BJ (cell line): ENCODE data around the gene RHBDF2. TPM values are rescaled to one million over a fixed set of nuclear protein-coding genes. Genes with fewer than 3 reads are reported as not detected.
"Not testable (repeated sequence)": the region's sequence is repeated elsewhere in the genome, so short reads cannot be mapped to it uniquely, and the experiment has no call there.

Source experiments
- CTCF ChIA-PET: fragments of 350-600 bp; formaldehyde crosslinking; extraction: SDS; loops from one replicate; lab custom pipeline; 2021; ENCODE audit warnings: antibody characterized with exemption, inconsistent platforms; lab: Yijun Ruan, JAX
- POLR2A ChIA-PET: fragments of 300-600 bp; sonication (Branson Sonifier 250); formaldehyde crosslinking; extraction: SDS; loops from one replicate; lab custom pipeline; 2021; ENCODE audit warnings: antibody characterized with exemption; lab: Charles Lee
- DNase-seq: peaks from one replicate; pipeline ENCODE4 v3.0.0-alpha.2; 2011; ENCODE audit warnings: low read depth
- H3K27me3 ChIP-seq: 2 replicates; pipeline ENCODE4 v1.6.0; 2011; ENCODE audit warnings: low read length; ENCODE audit not compliant: control insufficient read depth, insufficient read depth
- H3K36me3 ChIP-seq: 2 replicates; pipeline ENCODE4 v1.5.1; 2011; ENCODE audit warnings: low read length; ENCODE audit not compliant: control insufficient read depth, insufficient read depth
- H3K4me3 ChIP-seq: 2 replicates; pipeline ENCODE4 v1.5.1; 2011; ENCODE audit warnings: low read depth, mild to moderate bottlenecking, control low read depth, low read length
- polyA plus RNA-seq: library from polyadenylated mRNA; depleted of rRNA; stranded (reverse); fragments of >200 nt; gene quantifications from 2 replicates; pipeline ENCODE4 v1.2.3, GENCODE V29; 2011
- TF ChIP-seq, protein P1 (sequence below): IDR thresholded peaks from 2 replicates; pipeline ENCODE4 v1.5.1; 2011; ENCODE audit warnings: low read depth, mild to moderate bottlenecking, control low read depth, inconsistent platforms, low read length, moderate library complexity; ENCODE audit not compliant: insufficient read depth

RHBDF2 gene
- polyA plus RNA-seq, 1 experiment: 8.9 TPM

DNA sequence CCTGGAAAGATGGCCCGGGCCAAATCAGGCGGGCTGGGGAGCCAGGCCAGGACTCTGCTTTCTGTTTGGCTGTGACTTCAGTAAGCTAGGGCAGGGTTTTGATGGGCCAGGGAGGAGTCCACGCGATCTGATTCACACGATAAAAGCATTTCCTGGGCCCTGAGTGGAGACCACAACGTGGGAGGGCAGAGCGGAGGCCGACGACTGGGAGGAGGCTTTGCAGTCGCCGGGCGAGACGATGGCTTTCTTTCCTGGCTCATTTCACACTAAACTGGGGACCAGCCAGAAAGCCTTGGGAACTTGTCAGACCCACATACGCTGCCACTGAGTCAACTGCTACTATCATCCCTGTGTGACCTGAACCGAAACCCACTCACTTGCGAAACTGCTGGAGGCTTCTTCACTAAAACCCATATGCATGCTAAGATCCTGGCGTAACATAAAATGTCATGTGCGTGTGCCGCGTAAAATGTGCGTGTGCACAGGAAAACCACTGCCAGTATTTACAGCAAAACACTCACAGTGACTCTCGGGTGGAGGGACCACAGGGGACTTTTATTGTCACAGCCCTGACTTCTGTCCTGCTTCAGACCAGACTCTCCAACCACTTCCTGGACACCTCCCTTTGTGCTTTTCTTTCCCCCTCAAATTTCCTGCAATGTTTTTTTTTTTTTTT is 14.2 kb upstream of the RHBDF2 start:
- Histone ChIP-seq H3K4me3 (peak overlapping the region; percentile 1; the same call in 1 of the 2 replicates), H3K27me3 (no peaks in the 10 kb centered on the region), H3K36me3 (no peaks in the 10 kb centered on the region)
- CTCF ChIA-PET: interaction anchor here (1.0 to 19.7 kb wide), 5 partner anchors 7 to 55 kb away, joined by 3 to 442 read pairs (median 4); partner anchors contain the start of genes AANAT and UBE2O
- DNase-seq: peak; percentile 95
- TF ChIP-seq, protein P1, sequence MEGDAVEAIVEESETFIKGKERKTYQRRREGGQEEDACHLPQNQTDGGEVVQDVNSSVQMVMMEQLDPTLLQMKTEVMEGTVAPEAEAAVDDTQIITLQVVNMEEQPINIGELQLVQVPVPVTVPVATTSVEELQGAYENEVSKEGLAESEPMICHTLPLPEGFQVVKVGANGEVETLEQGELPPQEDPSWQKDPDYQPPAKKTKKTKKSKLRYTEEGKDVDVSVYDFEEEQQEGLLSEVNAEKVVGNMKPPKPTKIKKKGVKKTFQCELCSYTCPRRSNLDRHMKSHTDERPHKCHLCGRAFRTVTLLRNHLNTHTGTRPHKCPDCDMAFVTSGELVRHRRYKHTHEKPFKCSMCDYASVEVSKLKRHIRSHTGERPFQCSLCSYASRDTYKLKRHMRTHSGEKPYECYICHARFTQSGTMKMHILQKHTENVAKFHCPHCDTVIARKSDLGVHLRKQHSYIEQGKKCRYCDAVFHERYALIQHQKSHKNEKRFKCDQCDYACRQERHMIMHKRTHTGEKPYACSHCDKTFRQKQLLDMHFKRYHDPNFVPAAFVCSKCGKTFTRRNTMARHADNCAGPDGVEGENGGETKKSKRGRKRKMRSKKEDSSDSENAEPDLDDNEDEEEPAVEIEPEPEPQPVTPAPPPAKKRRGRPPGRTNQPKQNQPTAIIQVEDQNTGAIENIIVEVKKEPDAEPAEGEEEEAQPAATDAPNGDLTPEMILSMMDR: no peak
- POLR2A ChIA-PET: no interaction called here

DNA sequence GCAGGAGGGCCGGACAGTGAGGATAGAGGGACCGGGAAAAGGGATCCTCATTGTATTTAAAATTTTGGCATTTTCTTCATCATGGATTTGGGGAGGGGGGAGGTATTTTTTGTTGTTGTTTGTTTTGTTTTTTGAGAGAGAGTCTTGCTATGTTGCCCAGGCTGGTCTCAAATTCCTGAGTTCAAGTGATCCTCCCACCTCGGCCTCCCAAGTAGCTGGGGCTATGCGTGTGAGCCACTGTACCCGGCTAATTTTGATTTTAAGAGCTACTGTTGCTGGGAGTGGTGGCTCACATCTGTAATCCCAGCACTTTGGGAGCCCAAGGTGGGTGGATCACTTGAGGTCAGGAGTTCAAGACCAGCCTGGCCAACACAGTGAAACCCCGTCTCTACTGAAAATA is 13.1 kb upstream of the RHBDF2 start:
- DNase-seq, H3K27me3 ChIP-seq, H3K4me3 ChIP-seq, POLR2A ChIA-PET, H3K36me3 ChIP-seq: not testable (repeated sequence)
- CTCF ChIA-PET: interaction anchor here (1.5 to 19.7 kb wide), 3 partner anchors 8 to 54 kb away, joined by 4 to 442 read pairs (median 7); partner anchors contain the start of genes AANAT and UBE2O

DNA sequence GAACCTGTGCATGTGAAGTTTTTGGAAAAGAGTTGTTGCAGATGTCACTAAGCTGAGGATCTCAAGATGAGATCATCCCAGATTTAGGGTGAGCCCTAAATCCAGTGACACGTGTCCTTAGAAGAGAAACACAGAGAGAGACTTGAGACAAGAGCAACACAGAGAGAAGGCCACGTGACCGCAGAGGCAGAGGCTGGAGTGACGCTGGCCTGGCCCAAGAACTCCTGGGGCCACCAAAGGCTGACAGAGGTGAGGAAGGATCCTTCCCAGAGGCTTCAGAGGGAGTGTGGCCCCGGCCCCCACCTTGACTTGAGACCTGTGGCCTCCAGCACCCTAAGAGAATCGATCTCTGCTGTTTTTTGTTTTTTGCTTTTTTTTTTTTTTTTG is 12.1 kb upstream of the RHBDF2 start:
- TF ChIP-seq, protein P1: no peak
- Histone ChIP-seq H3K27me3 (0 out of 2 replicates have a peak, but pooled peaks cover 2% of the 10 kb centered on the region), H3K36me3 (no peaks in the 10 kb centered on the region), H3K4me3 (no peak overlapping the region)
- POLR2A ChIA-PET: no interaction called here
- DNase-seq: no peak
- CTCF ChIA-PET: interaction anchor here (1.1 to 19.7 kb wide), 5 partner anchors 9 to 168 kb away, joined by 3 to 442 read pairs (median 7); partner anchors contain the start of genes AANAT, PRCD and UBE2O

DNA sequence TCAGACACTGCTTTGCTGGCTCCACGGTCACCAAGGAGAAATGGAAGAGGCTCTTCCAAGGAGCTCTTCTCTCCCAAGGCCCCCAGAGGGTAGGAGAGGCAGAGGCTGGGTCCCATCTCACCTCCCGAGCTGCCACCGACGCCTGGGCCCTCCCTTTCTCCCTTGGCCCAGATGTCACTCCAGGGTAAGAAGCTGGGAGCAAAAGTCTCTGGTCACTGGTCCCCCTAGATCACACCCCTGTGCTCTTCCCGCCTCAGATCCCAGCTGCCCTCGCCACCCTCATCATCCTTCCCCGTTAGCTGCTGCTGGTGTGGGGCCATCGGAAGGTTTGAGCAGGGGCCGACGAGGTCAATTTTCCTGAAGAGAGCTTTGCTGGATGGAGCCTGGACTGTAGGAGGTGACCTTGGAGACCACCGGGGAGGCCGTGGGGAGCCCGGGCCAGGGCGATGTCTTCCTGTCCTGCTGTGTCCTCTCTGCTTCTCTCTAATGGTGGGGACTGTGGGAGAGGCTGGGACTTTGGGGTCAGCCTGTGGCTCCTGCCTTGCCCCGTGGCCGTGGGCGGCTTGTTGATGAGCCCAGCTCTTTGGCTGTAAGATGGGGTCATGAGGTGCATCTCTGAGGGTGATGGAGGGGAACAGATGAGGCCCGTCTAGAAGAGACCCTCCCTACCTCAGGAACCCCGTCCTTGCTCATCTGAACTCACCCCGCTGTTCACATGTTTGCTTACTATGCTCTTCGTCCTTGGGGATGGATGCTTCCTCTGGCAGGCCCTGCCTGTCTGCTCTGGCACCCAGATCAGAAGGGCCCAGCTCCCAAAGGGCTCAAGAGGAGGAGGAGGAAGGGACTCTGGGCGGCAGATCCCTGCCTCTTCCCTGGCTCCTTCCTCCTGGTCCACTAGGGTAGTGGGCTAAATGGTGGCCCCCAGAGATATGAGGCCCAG is 11.4 kb upstream of the RHBDF2 start:
- Histone ChIP-seq H3K36me3 (no peaks in the 10 kb centered on the region), H3K4me3 (no peak overlapping the region), H3K27me3 (peaks cover 4% of the 10 kb centered on the region)
- TF ChIP-seq, protein P1: no peak
- DNase-seq: no peak
- POLR2A ChIA-PET: no interaction called here
- CTCF ChIA-PET: interaction anchor here (0.7 to 19.7 kb wide), 9 partner anchors 10 to 203 kb away, joined by 3 to 442 read pairs (median 5); partner anchors contain the start of genes AANAT, PRCD, SPHK1 and UBE2O

DNA sequence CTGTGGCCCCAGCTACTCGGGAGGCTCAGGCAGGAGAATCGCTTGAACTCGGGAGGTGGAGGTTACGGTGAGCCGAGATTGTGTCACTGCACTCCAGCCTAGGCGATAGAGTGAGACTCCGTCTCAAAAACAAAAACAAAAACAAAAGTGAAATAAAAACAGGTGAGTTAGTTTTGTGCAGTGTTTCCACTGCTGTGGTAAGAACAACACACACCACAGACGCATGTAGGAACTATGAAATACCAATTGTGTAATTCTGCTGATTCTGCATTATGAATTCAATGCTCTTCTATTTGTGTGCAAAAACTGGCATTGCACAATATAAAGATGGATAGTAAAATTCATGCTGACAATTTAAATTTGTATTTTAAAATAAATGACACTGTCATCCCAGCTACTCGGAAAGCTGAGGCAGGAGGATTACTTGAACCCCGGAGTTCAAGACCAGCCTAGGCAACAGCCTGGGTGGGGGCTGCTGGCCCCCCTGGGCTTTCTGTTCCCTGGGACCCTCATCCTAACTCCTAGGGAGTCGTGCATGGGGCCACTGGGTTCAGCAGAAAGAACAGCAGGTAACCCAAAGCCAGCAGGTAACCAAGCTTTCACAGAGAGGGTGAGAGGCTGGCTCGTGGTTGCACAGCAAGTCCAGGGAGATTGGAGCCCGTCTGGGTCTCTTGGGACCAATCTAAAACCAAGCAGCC is 10.6 kb upstream of the RHBDF2 start:
- H3K4me3 ChIP-seq: no peak overlapping the region
- H3K27me3 ChIP-seq: peaks cover 8% of the 10 kb centered on the region
- H3K36me3 ChIP-seq: no peaks in the 10 kb centered on the region
- DNase-seq: no peak
- POLR2A ChIA-PET: no interaction called here
- TF ChIP-seq, protein P1: no peak
- CTCF ChIA-PET: interaction anchor here (0.7 to 19.7 kb wide), 9 partner anchors 11 to 204 kb away, joined by 3 to 442 read pairs (median 4); partner anchors contain the start of genes AANAT, PRCD, SPHK1 and UBE2O
